Stimulated activated naive CD4-positive, alpha-beta T cell treated with Interleukin-2 at 50 U/mL for 16 hours (primary cell): Measurements from ENCODE around the gene SUFU.

Source experiments
- DNase-seq: peaks from one replicate; lab custom pipeline; 2025; lab: John Stamatoyannopoulos, UW

The SUFU gene

DNA sequence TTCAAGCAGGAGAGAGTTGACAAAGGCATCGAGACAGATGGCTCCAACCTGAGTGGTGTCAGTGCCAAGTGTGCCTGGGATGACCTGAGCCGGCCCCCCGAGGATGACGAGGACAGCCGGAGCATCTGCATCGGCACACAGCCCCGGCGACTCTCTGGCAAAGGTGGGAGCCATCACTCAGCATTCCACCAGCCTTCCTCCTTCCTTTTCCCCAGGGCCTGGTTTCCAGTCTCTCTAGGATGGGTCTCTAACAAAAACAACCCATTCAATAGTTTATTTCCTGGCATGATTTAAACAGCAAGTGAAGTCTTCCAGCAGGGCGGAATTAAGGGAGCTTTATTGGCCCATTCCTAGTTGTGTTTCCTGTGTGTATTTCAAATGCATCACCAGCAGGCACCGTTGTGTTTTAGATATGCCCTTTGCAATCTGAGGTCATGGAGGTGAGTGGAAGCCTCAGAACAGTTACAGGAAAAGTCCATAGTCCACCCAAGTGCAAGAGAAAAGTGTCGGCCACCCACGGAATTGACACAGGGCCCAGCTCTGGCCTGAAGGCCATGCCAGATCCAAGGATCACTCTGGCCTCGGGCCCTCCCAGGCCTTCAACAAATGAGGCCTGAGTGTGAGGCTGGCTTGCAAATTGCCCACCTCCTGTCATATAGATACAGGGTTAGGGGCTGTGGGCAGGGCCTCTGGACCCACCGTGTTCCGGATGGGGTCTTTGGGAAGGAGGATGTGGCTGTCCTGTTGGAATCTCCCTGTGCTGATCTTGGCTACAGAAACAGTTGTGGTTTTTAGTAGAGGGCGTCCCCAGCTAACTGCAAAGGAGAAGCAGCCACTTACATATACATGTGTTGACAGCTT is 93.6 kb downstream of the SUFU start:
- DNase-seq: no peak

GRCh38 chr10:102598243-102598642 is 94.5 kb downstream of the SUFU start:
- no peak for DNase-seq

- DNase-seq: no peak
These were observed 96.0 kb downstream of the SUFU start for GRCh38 chr10:102599565-102600327.

GRCh38 chr10:102600816-102601215 is 97.0 kb downstream of the SUFU start:
- DNase-seq: no peak

DNA sequence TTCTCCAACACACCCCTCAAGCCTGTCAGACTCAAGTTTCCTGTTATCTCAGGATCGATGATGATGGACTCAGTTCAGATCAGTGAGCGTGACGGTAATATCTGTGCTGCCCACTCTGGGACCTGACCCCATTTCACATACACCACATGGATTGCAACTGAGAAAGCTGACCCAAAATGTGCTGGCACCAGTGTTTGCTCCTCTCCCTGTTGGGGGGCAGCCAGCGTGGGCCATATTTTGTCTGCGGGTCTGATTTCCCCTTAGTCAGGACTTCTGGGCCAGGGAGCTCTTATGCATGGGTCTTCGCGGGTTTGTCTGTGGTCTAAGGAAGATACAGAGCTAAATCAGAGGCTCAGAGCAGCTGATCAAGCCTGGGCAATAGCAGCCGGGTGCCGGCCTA is 97.9 kb downstream of the SUFU start:
- DNase-seq: no peak

- DNase-seq: no peak
These were observed 98.7 kb downstream of the SUFU start for GRCh38 chr10:102602272-102603045.

DNA sequence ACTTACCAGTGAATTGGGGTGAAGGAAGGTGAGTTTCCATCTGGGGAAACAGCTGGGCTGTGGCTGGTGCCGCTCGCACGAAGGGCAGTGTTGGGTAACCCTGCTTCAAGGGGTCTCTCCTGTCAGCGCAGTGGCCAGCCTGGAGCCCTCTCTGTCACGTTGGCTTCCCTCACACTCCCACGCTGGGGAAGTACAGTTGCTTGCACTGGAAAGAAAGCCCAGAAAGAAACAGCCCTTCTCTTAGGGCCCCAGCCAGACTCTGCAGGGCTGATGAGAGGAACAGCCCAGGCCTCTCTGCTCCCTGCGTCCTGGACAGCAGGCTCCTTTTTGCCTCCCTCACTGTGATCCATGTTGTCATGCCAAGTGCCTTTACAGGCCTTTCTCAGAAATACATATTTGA is 100.2 kb downstream of the SUFU start:
- DNase-seq: no peak

DNA sequence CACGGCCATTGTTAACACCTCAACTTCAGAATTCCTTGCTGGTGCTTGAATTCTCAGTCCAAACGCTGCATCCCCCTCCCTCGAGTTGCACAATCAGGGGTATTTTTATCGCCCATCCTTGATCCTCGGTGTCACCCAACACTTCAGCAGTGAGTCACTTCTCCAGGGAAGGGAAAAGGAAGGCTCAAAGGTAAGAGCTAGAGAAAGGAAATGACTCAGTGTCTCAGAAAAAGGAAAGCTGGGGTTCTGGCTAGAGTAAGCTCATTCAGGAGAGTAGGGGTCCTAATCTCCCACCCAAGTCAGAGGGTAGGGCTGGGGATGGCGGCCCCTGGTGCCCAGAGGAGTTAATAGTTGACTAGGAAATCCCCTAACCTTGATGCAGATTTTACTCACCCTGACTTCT is 100.7 kb downstream of the SUFU start:
- no peak for DNase-seq

DNA sequence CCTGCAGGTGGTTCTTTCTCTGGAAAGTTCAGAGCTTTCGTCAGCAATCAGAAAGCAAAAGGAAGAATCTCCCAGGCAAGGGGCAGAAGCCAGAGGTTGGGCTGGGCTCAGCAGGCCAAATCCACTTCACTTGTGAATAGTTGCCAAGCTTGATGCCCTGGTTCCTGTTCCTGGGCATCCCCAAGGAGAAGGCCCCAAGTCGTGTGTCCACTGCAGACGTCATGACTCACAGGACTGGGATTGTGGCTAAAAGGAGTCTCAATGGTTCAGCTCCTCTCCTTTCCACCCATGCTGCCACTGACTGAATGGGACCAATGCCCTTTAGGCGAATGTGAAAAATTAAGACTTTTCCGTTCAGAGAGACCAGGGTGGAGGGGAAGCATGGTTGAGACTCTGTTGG is 101.9 kb downstream of the SUFU start:
- no peak for DNase-seq

- no peak for DNase-seq
These were observed 104.7 kb downstream of the SUFU start for GRCh38 chr10:102608487-102608886.

DNA sequence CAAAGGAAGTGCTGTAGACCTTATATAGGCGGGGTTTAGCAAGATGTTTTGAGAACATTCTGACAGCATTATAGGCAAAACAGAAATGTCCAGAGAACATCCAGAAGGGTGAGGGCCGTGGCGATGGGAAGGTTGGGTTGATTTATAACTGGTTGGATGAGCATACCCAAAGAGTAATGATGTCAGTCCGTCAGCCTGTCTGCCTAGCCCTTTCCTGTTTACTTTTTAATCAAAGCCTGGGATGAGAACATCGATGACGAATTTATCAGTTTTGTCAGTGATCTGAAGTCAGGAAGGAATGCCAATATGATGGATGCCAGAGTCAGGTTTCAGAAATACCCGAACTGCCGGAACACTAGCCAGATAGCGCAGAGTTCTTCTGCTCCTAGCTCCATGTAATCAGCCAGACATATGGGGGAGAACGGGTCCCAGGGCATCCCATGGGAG is 106.7 kb downstream of the SUFU start:
- DNase-seq: no peak

DNA sequence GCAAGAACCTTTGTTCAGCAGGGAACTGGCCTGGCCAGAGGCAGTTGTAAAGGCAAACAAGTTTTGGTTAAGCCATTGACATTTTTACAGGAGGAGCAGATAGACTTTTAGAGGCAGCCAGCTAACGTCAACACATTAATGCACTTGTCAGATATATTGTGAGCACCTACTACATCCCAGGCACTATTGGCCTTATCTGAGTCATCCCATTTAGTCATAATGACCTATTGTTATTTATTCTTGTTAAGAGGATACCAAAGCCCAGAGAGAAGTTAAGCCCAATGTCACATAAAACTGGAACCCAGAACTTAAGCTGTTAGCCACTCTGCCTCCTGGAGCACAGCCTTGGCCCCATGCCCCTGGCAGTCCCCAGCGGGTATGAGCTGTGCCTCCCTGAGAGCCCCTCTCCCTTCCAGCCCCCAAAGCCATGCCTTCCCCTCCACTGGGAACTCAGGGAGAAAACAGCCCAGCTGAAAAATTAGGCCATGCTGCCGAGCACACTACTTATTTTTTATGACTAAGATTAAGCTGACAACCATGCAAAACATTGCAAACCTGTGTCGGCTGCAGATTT is 107.8 kb downstream of the SUFU start:
- DNase-seq: no peak

- DNase-seq: no peak
These were observed 109.1 kb downstream of the SUFU start for GRCh38 chr10:102612964-102613275.

- no peak for DNase-seq
These were observed 109.5 kb downstream of the SUFU start for GRCh38 chr10:102613286-102613685.

GRCh38 chr10:102613785-102614184 is 110.0 kb downstream of the SUFU start:
- no peak for DNase-seq

GRCh38 chr10:102614888-102615287 is 111.1 kb downstream of the SUFU start:
- DNase-seq: no peak

GRCh38 chr10:102615361-102615760 is 111.6 kb downstream of the SUFU start:
- DNase-seq: no peak

DNA sequence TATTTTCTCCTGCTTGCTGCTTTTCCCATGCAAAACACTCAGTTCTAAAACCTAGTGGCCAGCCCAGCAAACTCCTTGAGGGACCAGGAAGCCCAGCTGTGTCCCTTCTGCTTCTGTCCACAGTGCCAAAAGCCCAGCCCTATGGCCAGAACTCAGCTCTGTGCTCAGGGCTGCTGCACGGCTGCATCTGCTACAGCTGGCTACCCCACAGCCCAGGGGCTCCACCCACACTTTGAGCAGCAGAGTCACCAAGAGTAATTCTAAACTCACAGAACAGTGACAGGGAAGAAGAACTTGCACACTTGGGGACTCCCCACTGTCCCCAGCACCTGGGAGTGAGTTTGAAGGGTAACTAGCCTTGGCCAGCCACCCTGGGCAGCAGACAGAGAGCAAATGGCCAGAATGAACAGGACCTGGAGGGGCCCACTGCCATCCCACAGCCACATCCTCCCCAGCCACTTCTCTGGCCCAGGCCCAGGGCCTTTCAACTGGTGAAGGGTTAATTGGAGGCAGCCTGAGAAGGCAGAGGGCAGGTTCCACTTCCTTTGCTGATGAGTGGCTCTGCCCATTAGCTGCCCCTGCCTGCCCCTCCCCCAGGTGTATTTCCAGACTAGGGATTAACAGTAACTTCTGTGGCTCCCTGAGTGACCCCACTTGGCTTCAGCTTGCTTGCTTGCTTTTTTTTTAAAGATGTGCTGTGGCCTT is 112.4 kb downstream of the SUFU start:
- no peak for DNase-seq

GRCh38 chr10:102617041-102617440 is 113.3 kb downstream of the SUFU start:
- DNase-seq: no peak

DNA sequence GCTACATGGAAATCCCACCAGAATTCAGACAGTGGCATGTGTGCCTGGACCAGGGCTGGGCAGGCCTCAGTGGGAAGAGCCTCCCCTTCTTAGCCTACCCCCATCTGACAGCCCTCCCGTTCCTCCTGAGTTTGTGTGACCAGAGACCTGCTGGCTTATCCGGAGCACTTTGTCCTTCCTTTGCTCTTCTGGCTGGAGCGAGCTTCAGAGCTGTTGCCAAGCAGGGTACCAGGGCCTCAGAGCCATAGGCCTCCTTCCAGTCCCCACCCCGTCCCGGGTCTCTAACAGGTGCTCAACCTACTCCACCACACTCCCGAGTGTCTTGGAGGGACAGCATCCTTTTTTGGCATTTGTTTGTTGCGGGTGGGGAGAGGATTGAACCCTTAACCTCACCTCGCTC is 114.0 kb downstream of the SUFU start:
- DNase-seq: no peak

GRCh38 chr10:102619281-102619981 is 115.7 kb downstream of the SUFU start:
- no peak for DNase-seq
